K562 (cell line): ENCODE data around the gene FAM171A2.

ENCODE experiments used
- KAT7 ChIP-seq: sonication (generic); formaldehyde crosslinking; IDR thresholded peaks from 2 replicates; pipeline ENCODE4 v1.8.0; 2022; ENCODE audit warnings: missing genetic modification reagents, mild to moderate bottlenecking, borderline replicate concordance
- NFE2L1 ChIP-seq: fragments of 450-650 bp; IDR thresholded peaks from 2 replicates; pipeline ENCODE4 v1.6.1; 2016; ENCODE audit warnings: missing genetic modification characterization, low read depth, mild to moderate bottlenecking, missing compliant biosample characterization, moderate library complexity, borderline replicate concordance
- PTTG1 ChIP-seq: fragments of 450-650 bp; IDR thresholded peaks from 2 replicates; pipeline ENCODE4 v1.6.1; 2016; ENCODE audit warnings: low read depth, mild to moderate bottlenecking, missing genetic modification characterization, missing compliant biosample characterization
- TF ChIP-seq, protein P1 (sequence below), 3 experiments: IDR thresholded peaks in 2 of 3; conservative IDR thresholded peaks in 1 of 3; 2 replicates each; pipeline ENCODE4 v1.5.1; 2011 to 2012; ENCODE audit warnings: low read length in 3 of 3, mild to moderate bottlenecking in 3 of 3, control low read depth in 2 of 3, improper control_type of control experiment in 1 of 3, inconsistent platforms in 1 of 3, low read depth in 1 of 3, mixed read lengths in 1 of 3, moderate library complexity in 1 of 3; ENCODE audit not compliant: insufficient read depth in 2 of 3

DNA sequence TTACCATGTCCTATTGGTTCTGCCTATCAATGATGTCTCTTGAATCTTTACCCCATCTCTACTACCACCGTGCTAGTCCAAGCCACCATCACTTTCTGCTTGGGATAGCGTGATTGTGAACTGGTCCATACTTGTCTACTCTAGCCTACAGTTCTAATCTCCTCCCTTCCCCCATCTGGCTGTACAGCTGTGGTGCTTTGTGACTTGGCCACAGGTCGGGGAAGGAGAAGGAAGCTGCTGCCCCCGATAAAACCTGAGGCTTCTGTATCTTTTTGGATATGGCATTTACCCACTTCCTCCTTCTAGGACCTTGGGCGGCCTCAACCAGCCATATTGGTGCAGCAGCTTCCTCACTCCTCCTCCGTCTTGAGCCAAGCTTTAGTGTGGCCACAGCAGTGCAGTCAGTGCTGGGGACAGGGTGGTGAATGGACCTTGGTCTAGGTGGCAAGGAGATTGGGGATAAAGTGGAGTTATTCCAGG lies 26.1 kb upstream of the FAM171A2 start:
- TF ChIP-seq, protein P1, sequence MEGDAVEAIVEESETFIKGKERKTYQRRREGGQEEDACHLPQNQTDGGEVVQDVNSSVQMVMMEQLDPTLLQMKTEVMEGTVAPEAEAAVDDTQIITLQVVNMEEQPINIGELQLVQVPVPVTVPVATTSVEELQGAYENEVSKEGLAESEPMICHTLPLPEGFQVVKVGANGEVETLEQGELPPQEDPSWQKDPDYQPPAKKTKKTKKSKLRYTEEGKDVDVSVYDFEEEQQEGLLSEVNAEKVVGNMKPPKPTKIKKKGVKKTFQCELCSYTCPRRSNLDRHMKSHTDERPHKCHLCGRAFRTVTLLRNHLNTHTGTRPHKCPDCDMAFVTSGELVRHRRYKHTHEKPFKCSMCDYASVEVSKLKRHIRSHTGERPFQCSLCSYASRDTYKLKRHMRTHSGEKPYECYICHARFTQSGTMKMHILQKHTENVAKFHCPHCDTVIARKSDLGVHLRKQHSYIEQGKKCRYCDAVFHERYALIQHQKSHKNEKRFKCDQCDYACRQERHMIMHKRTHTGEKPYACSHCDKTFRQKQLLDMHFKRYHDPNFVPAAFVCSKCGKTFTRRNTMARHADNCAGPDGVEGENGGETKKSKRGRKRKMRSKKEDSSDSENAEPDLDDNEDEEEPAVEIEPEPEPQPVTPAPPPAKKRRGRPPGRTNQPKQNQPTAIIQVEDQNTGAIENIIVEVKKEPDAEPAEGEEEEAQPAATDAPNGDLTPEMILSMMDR (IDR thresholded peaks at IDR 0.05 in 2 of 3, conservative IDR thresholded peaks at IDR 0.05 in 1 of 3; ENCODE audit: insufficient read depth in 2 of 3, low read depth in 1 of 3, low read length in 3 of 3), result no peak
- TF ChIP-seq NFE2L1 (tag), result no peak
- TF ChIP-seq PTTG1 (tag), result no peak
- no peak for TF ChIP-seq KAT7
